Activated CD8-positive, alpha-beta T cell treated with anti-CD3 and anti-CD28 coated beads, Interleukin-2, amount 10 ng/mL, durations not matched to agents 7 days and 5 days (primary cell): ENCODE results near the gene CDH13. TPM values are rescaled to one million over a fixed set of nuclear protein-coding genes. Genes with fewer than 3 reads are reported as not detected.
"Not testable (repeated sequence)": the region's sequence is repeated elsewhere in the genome, so short reads cannot be mapped to it uniquely, and the experiment has no call there.

Source experiments
- ATAC-seq: fragments of 150-1000 bp; cut with Tn5 transposase; one replicate; pipeline ENCODE4 v1.10.0; 2021; ENCODE audit warnings: moderate library complexity
- CTCF ChIA-PET: fragments of 350-600 bp; sonication (Branson Sonifier 250); formaldehyde crosslinking; loops from one replicate; lab custom pipeline; 2021; ENCODE audit warnings: antibody characterized with exemption; lab: Charles Lee
- POLR2A ChIA-PET: fragments of 350-600 bp; sonication (Branson Sonifier 250); formaldehyde crosslinking; loops from one replicate; lab custom pipeline; 2021; ENCODE audit warnings: antibody characterized with exemption; lab: Charles Lee
- DNase-seq: peaks from one replicate; pipeline ENCODE4 v3.0.0-alpha.2; 2020
- H3K27ac Mint-ChIP-seq: one replicate; pipeline ENCODE4 v1.8.0; 2021; ENCODE audit warnings: mild to moderate bottlenecking, mixed read lengths
- H3K27me3 Mint-ChIP-seq: one replicate; pipeline ENCODE4 v1.8.0; 2021; ENCODE audit warnings: low read depth, mixed read lengths
- H3K36me3 Mint-ChIP-seq: one replicate; pipeline ENCODE4 v1.8.0; 2021; ENCODE audit warnings: low read depth, mixed read lengths
- H3K4me1 Mint-ChIP-seq: one replicate; pipeline ENCODE4 v1.8.0; 2021; ENCODE audit warnings: low read depth, mixed read lengths
- H3K4me3 Mint-ChIP-seq: one replicate; pipeline ENCODE4 v1.8.0; 2021; ENCODE audit warnings: mild to moderate bottlenecking, mixed read lengths
- H3K9me3 Mint-ChIP-seq: one replicate; pipeline ENCODE4 v1.8.0; 2022; ENCODE audit warnings: mixed read lengths; ENCODE audit not compliant: insufficient read depth
- total RNA-seq, 2 experiments: library from RNA; stranded (reverse); gene quantifications; one replicate each; pipeline ENCODE4 v1.2.3, GENCODE V29; 2021

The CDH13 gene
- total RNA-seq, 2 experiments from 2014 or later: not detected

- ChIA-PET POLR2A (no interaction called here), CTCF (no interaction called here)
- Mint-ChIP-seq H3K36me3 (no peaks in the 10 kb centered on the region), H3K4me3 (no peak overlapping the region), H3K27me3 (peaks cover 11% of the 10 kb centered on the region), H3K4me1 (no peaks in the 10 kb centered on the region), H3K27ac (no peak overlapping the region), H3K9me3 (no peaks in the 10 kb centered on the region)
- DNase-seq (no peak), ATAC-seq (no peak)
Observed at GRCh38 chr16:82915139-82915824, 288.5 kb downstream of the CDH13 start.

- ATAC-seq: no peak
- ChIA-PET POLR2A (no interaction called here), CTCF (no interaction called here)
- Mint-ChIP-seq H3K36me3 (no peaks in the 10 kb centered on the region), H3K27me3 (peaks cover 20% of the 10 kb centered on the region), H3K9me3 (no peaks in the 10 kb centered on the region), H3K27ac (no peak overlapping the region), H3K4me1 (no peaks in the 10 kb centered on the region), H3K4me3 (no peak overlapping the region)
- DNase-seq: no peak
Observed at GRCh38 chr16:82917886-82918595, 291.3 kb downstream of the CDH13 start.

GRCh38 chr16:82924075-82924854 lies 297.5 kb downstream of the CDH13 start:
- Mint-ChIP-seq H3K9me3 (no peaks in the 10 kb centered on the region), H3K36me3 (no peaks in the 10 kb centered on the region), H3K4me1 (peaks cover 27% of the 10 kb centered on the region), H3K27me3 (peaks cover 18% of the 10 kb centered on the region), H3K4me3 (no peak overlapping the region), H3K27ac (peak overlapping the region; percentile 62)
- ATAC-seq: peak; percentile 75
- ChIA-PET CTCF (no interaction called here), POLR2A (no interaction called here)
- peak; percentile 60 for DNase-seq

GRCh38 chr16:82926500-82926899 lies 299.7 kb downstream of the CDH13 start:
- Mint-ChIP-seq H3K36me3 (no peaks in the 10 kb centered on the region), H3K4me3 (no peak overlapping the region)

GRCh38 chr16:82933933-82934332 lies 307.2 kb downstream of the CDH13 start:
- H3K4me3 Mint-ChIP-seq: not testable (repeated sequence)

More at GRCh38 chr16:82926500-82926899, 299.7 kb downstream of the CDH13 start:
- no peak overlapping the region for H3K27ac Mint-ChIP-seq
- H3K27me3 Mint-ChIP-seq: peaks cover 13% of the 10 kb centered on the region
- H3K9me3 Mint-ChIP-seq: peaks cover 2% of the 10 kb centered on the region
- no peak for DNase-seq
- H3K4me1 Mint-ChIP-seq: peaks cover 27% of the 10 kb centered on the region
- ChIA-PET CTCF (no interaction called here), POLR2A (no interaction called here)
- ATAC-seq: peak; percentile 58

GRCh38 chr16:82935766-82936165 lies 309.0 kb downstream of the CDH13 start:
- peaks cover 18% of the 10 kb centered on the region for H3K4me1 Mint-ChIP-seq
- ATAC-seq: peak; percentile 49
- H3K9me3 Mint-ChIP-seq: peaks cover 10% of the 10 kb centered on the region
- ChIA-PET POLR2A (no interaction called here), CTCF (no interaction called here)
- peaks cover 23% of the 10 kb centered on the region for H3K27me3 Mint-ChIP-seq
- H3K36me3 Mint-ChIP-seq: peaks cover 3% of the 10 kb centered on the region
- peak; percentile 24 for DNase-seq
- H3K27ac Mint-ChIP-seq: peak overlapping the region; percentile 31
- no peak overlapping the region for H3K4me3 Mint-ChIP-seq

More at GRCh38 chr16:82933933-82934332, 307.2 kb downstream of the CDH13 start:
- DNase-seq, CTCF ChIA-PET, H3K27ac Mint-ChIP-seq, H3K9me3 Mint-ChIP-seq, H3K36me3 Mint-ChIP-seq, POLR2A ChIA-PET, ATAC-seq: not testable (repeated sequence)
- Mint-ChIP-seq H3K27me3 (peaks cover 12% of the 10 kb centered on the region), H3K4me1 (peaks cover 18% of the 10 kb centered on the region)

- Mint-ChIP-seq H3K27ac (no peak overlapping the region), H3K9me3 (peaks cover 15% of the 10 kb centered on the region), H3K4me3 (no peak overlapping the region), H3K27me3 (peaks cover 30% of the 10 kb centered on the region), H3K4me1 (peaks cover 18% of the 10 kb centered on the region), H3K36me3 (peaks cover 3% of the 10 kb centered on the region)
- POLR2A ChIA-PET: no interaction called here
- CTCF ChIA-PET: no interaction called here
- no peak for DNase-seq
- no peak for ATAC-seq
Observed at GRCh38 chr16:82936941-82937551, 310.3 kb downstream of the CDH13 start.

- H3K36me3 Mint-ChIP-seq: peaks cover 3% of the 10 kb centered on the region
- POLR2A ChIA-PET: no interaction called here
- CTCF ChIA-PET: no interaction called here
- peaks cover 34% of the 10 kb centered on the region for H3K27me3 Mint-ChIP-seq
- H3K27ac Mint-ChIP-seq: no peak overlapping the region
- ATAC-seq (no peak), DNase-seq (no peak)
- peaks cover 10% of the 10 kb centered on the region for H3K9me3 Mint-ChIP-seq
- H3K4me3 Mint-ChIP-seq: no peak overlapping the region
- H3K4me1 Mint-ChIP-seq: peaks cover 18% of the 10 kb centered on the region
Observed at GRCh38 chr16:82937926-82938520, 311.3 kb downstream of the CDH13 start.

GRCh38 chr16:82943371-82943770 lies 316.6 kb downstream of the CDH13 start:
- no peak for DNase-seq
- Mint-ChIP-seq H3K4me3 (no peak overlapping the region), H3K4me1 (peaks cover 22% of the 10 kb centered on the region), H3K9me3 (peaks cover 26% of the 10 kb centered on the region), H3K27ac (no peak overlapping the region), H3K36me3 (peaks cover 10% of the 10 kb centered on the region), H3K27me3 (peaks cover 31% of the 10 kb centered on the region)
- no peak for ATAC-seq
- ChIA-PET CTCF (no interaction called here), POLR2A (no interaction called here)

- peaks cover 19% of the 10 kb centered on the region for H3K27me3 Mint-ChIP-seq
- ChIA-PET CTCF (no interaction called here), POLR2A (no interaction called here)
- ATAC-seq (peak; percentile 71), DNase-seq (peak; percentile 54)
- peak overlapping the region; percentile 71 for H3K27ac Mint-ChIP-seq
- peak overlapping the region; percentile 20 for H3K4me3 Mint-ChIP-seq
- H3K36me3 Mint-ChIP-seq: peaks cover 10% of the 10 kb centered on the region
- H3K9me3 Mint-ChIP-seq: peaks cover 26% of the 10 kb centered on the region
- peaks cover 22% of the 10 kb centered on the region for H3K4me1 Mint-ChIP-seq
Observed at GRCh38 chr16:82945420-82946101, 318.8 kb downstream of the CDH13 start.

- peaks cover 10% of the 10 kb centered on the region for H3K36me3 Mint-ChIP-seq
- POLR2A ChIA-PET: no interaction called here
- DNase-seq: no peak
- H3K9me3 Mint-ChIP-seq: peaks cover 19% of the 10 kb centered on the region
- H3K4me3 Mint-ChIP-seq: no peak overlapping the region
- ATAC-seq: no peak
- H3K4me1 Mint-ChIP-seq: peaks cover 22% of the 10 kb centered on the region
- CTCF ChIA-PET: no interaction called here
- no peak overlapping the region for H3K27ac Mint-ChIP-seq
- H3K27me3 Mint-ChIP-seq: peaks cover 6% of the 10 kb centered on the region
Observed at GRCh38 chr16:82947698-82948097, 320.9 kb downstream of the CDH13 start.
